DOHH2 (cell line): ENCODE results near the gene VILL.

Source experiments
- H3F3A ChIP-seq: fragments of 200-600 bp; sonication (generic), shearing (Covaris generic); 2 replicates; pipeline ENCODE4 v1.6.0; 2016; ENCODE audit warnings: antibody characterized with exemption, mild to moderate bottlenecking; ENCODE audit not compliant: control insufficient read depth, insufficient read depth
- H3K27ac ChIP-seq: fragments of 200-600 bp; sonication (generic); 2 replicates; pipeline ENCODE4 v1.5.1; 2014; ENCODE audit warnings: low read depth, mild to moderate bottlenecking, low read length, moderate library complexity
- H3K27me3 ChIP-seq: fragments of 200-600 bp; sonication (generic); 2 replicates; pipeline ENCODE4 v1.6.1; 2014; ENCODE audit warnings: mild to moderate bottlenecking, low read length, mixed read lengths; ENCODE audit not compliant: control insufficient read depth
- H3K36me3 ChIP-seq: fragments of 200-600 bp; sonication (generic); 2 replicates; pipeline ENCODE4 v1.6.1; 2014; ENCODE audit warnings: mild to moderate bottlenecking, low read length, moderate library complexity, mixed read lengths; ENCODE audit not compliant: control insufficient read depth
- H3K4me1 ChIP-seq: fragments of 200-600 bp; sonication (generic); 2 replicates; pipeline ENCODE4 v1.6.1; 2014; ENCODE audit warnings: mild to moderate bottlenecking, low read length, mixed read lengths; ENCODE audit not compliant: control insufficient read depth
- H3K4me2 ChIP-seq: fragments of 200-600 bp; sonication (generic); 2 replicates; pipeline ENCODE4 v1.6.0; 2014; ENCODE audit warnings: mild to moderate bottlenecking, low read length, moderate library complexity
- H3K4me3 ChIP-seq: fragments of 200-600 bp; sonication (generic); 2 replicates; pipeline ENCODE4 v1.5.1; 2014; ENCODE audit warnings: mild to moderate bottlenecking, low read length, mixed read lengths
- H3K79me2 ChIP-seq: fragments of 200-600 bp; sonication (generic); 2 replicates; pipeline ENCODE4 v1.6.1; 2014; ENCODE audit warnings: mild to moderate bottlenecking, low read length, mixed read lengths; ENCODE audit not compliant: control insufficient read depth
- H3K9me2 ChIP-seq: fragments of 200-600 bp; sonication (generic); replicated peaks from 2 replicates; pipeline ENCODE4 v1.6.1; 2014; ENCODE audit warnings: mild to moderate bottlenecking, low read length, mixed read lengths; ENCODE audit not compliant: control insufficient read depth
- H3K9me3 ChIP-seq: fragments of 200-600 bp; sonication (generic); 2 replicates; pipeline ENCODE4 v1.6.1; 2014; ENCODE audit warnings: antibody characterized with exemption, low read length, mixed read lengths; ENCODE audit not compliant: control insufficient read depth, insufficient read depth
- H4K20me1 ChIP-seq: fragments of 200-600 bp; sonication (generic); 2 replicates; pipeline ENCODE4 v1.6.0; 2014; ENCODE audit warnings: low read depth, mild to moderate bottlenecking, antibody characterized with exemption, low read length, moderate library complexity; ENCODE audit not compliant: control insufficient read depth, insufficient read depth
- CTCF ChIP-seq: fragments of 200-600 bp; sonication (generic); IDR thresholded peaks from one replicate; pipeline ENCODE4 v1.5.1; 2014; ENCODE audit warnings: antibody characterized with exemption, mild to moderate bottlenecking, low read depth, low read length; ENCODE audit not compliant: poor library complexity, severe bottlenecking
- EZH2phosphoT487 ChIP-seq: fragments of 200-600 bp; sonication (generic); IDR thresholded peaks from 2 replicates; pipeline ENCODE4 v1.6.1; 2017; ENCODE audit warnings: borderline replicate concordance, mild to moderate bottlenecking, antibody characterized with exemption, low read length, moderate library complexity, mixed read lengths

The VILL gene

DNA sequence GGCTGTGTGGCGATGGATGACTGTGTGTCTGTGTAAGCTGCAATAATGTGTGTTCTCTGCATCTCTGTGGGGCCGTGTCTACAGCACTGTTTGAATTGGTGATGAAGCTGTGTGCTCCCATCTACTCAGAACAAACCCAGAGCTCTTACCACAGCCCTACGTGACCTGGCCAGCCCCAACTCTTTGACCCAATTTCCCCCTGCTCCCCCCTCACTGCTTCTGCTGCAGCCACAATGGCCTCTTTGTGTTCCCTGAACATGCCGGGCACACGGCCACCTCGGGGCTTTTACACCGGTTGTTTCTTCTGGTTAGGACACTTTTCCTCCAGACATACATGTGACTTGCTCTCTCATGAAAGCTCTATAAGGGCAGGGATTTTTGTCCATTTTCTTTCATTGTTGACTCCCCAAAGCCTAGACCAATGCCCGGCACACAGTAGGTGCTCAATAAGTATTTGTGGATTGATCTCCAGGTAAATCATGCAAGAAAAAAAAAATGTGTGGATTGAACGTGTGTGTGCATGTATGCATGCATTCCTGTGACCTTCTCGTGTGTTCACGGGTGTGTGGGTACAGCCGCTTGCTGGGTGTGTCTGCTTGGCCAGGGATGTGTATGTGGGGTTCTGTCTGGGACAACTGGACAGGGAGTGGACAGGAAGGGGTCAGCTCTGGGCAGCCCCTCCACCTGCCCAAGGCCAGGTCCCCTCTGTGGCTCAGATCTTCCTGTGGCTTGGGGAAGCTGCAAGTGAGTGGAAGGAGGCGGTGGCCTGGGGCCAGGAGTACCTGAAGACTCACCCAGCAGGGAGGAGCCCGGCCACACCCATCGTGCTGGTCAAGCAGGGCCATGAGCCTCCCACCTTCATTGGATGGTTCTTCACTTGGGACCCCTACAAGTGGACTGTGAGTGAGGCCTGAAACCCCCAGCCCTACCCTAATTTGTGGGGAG, 14.8 kb downstream of the VILL start:
- H3K27ac ChIP-seq = no peak overlapping the region
- H3K4me3 ChIP-seq = no peak overlapping the region
- H3K36me3 ChIP-seq = peaks cover 13% of the 10 kb centered on the region; the same call in 1 of the 2 replicates
- TF ChIP-seq EZH2phosphoT487 (no peak), CTCF (no peak)
- no peaks in the 10 kb centered on the region for H3K27me3 ChIP-seq
- no peaks in the 10 kb centered on the region for H4K20me1 ChIP-seq
- H3K9me3 ChIP-seq = no peaks in the 10 kb centered on the region
- H3K9me2 ChIP-seq = no peaks in the 10 kb centered on the region
- no peaks in the 10 kb centered on the region for H3F3A ChIP-seq
- no peaks in the 10 kb centered on the region for H3K4me1 ChIP-seq
- no peaks in the 10 kb centered on the region for H3K79me2 ChIP-seq
- no peak overlapping the region for H3K4me2 ChIP-seq

DNA sequence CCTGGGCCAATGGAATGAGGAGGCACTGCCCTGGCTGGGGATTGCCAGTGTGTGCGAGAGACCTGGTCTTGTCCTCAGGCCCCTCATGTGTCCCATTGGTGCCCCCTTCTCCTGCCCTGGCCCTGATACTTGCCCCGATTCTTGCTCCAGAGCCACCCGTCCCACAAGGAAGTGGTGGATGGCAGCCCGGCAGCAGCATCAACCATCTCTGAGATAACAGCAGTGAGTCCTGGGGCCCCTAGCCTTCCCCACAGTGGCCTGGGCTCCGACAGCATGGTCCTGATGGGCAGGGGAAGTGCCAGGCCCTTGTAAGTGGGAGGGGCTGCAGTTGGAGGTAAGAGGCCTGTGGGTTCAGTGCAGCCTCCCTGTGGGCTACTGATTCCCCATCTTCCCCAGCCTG, 15.4 kb downstream of the VILL start:
- H3K27me3 ChIP-seq = no peaks in the 10 kb centered on the region
- H3K36me3 ChIP-seq = peaks cover 13% of the 10 kb centered on the region; the same call in 1 of the 2 replicates
- H3K4me2 ChIP-seq = no peak overlapping the region
- no peaks in the 10 kb centered on the region for H4K20me1 ChIP-seq
- no peaks in the 10 kb centered on the region for H3K9me3 ChIP-seq
- H3K79me2 ChIP-seq = no peaks in the 10 kb centered on the region
- H3K27ac ChIP-seq = no peak overlapping the region
- H3F3A ChIP-seq = no peaks in the 10 kb centered on the region
- H3K9me2 ChIP-seq = no peaks in the 10 kb centered on the region
- H3K4me1 ChIP-seq = no peaks in the 10 kb centered on the region
- TF ChIP-seq CTCF (no peak), EZH2phosphoT487 (no peak)
- H3K4me3 ChIP-seq = no peak overlapping the region

GRCh38 chr3:38006445-38006995, 15.9 kb downstream of the VILL start:
- H3K4me1 ChIP-seq = no peaks in the 10 kb centered on the region
- H3F3A ChIP-seq = no peaks in the 10 kb centered on the region
- H3K4me2 ChIP-seq = no peak overlapping the region
- H3K79me2 ChIP-seq = no peaks in the 10 kb centered on the region
- H3K9me3 ChIP-seq = no peaks in the 10 kb centered on the region
- H3K9me2 ChIP-seq = no peaks in the 10 kb centered on the region
- H3K36me3 ChIP-seq = peaks cover 10% of the 10 kb centered on the region; the same call in 1 of the 2 replicates
- H3K27ac ChIP-seq = no peak overlapping the region
- TF ChIP-seq EZH2phosphoT487 (no peak), CTCF (no peak)
- no peaks in the 10 kb centered on the region for H3K27me3 ChIP-seq
- no peaks in the 10 kb centered on the region for H4K20me1 ChIP-seq
- no peak overlapping the region for H3K4me3 ChIP-seq
